HepG2 (cell line): ENCODE results near the gene FGFR4. TPM values are rescaled to one million over a fixed set of nuclear protein-coding genes. Genes with fewer than 3 reads are reported as not detected.

Source experiments
- AGO2 ChIP-seq: fragments of 200-400 bp; formaldehyde crosslinking; optimal IDR thresholded peaks from 2 replicates; pipeline ENCODE3; 2017; ENCODE audit warnings: mild to moderate bottlenecking, low read depth, low read length, moderate library complexity
- CENPBD1 ChIP-seq: sonication (generic); formaldehyde crosslinking; IDR thresholded peaks from 2 replicates; pipeline ENCODE4 v1.8.0; 2022; ENCODE audit warnings: missing genetic modification reagents, low read depth, mild to moderate bottlenecking, borderline replicate concordance
- DMAP1 ChIP-seq: IDR thresholded peaks from 2 replicates; pipeline ENCODE4 v1.6.1; 2016
- EED ChIP-seq: sonication (generic); formaldehyde crosslinking; IDR thresholded peaks from 2 replicates; pipeline ENCODE4 v1.5.0; 2020; ENCODE audit warnings: mild to moderate bottlenecking, missing genetic modification reagents
- ETS1 ChIP-seq: sonication (generic); formaldehyde crosslinking; IDR thresholded peaks from 2 replicates; pipeline ENCODE4 v1.4.0; 2020; ENCODE audit warnings: missing genetic modification reagents
- KAT7 ChIP-seq: IDR thresholded peaks from 2 replicates; pipeline ENCODE4 v1.6.1; 2018; ENCODE audit warnings: borderline replicate concordance, missing compliant biosample characterization
- KDM5B ChIP-seq: sonication (generic); formaldehyde crosslinking; IDR thresholded peaks from 2 replicates; pipeline ENCODE4 v1.4.0; 2020; ENCODE audit warnings: missing genetic modification reagents, mild to moderate bottlenecking, borderline replicate concordance
- MBNL3 ChIP-seq: fragments of 250-450 bp; sonication (Bioruptor Pico); conservative IDR thresholded peaks from 2 replicates; pipeline ENCODE4 v1.8.0; 2022; ENCODE audit warnings: mild to moderate bottlenecking, inconsistent platforms
- MEF2D ChIP-seq: sonication (generic); formaldehyde crosslinking; IDR thresholded peaks from 2 replicates; pipeline ENCODE4 v1.5.1; 2020; ENCODE audit warnings: mild to moderate bottlenecking, missing genetic modification reagents
- NFAT5 ChIP-seq: sonication (generic); formaldehyde crosslinking; IDR thresholded peaks from 2 replicates; pipeline ENCODE4 v1.4.0; 2020; ENCODE audit warnings: missing genetic modification reagents
- PAXIP1 ChIP-seq: sonication (generic); formaldehyde crosslinking; conservative IDR thresholded peaks from 2 replicates; pipeline ENCODE4 v1.4.0; 2020; ENCODE audit warnings: mild to moderate bottlenecking, missing genetic modification reagents, moderate library complexity
- RELA ChIP-seq: sonication (generic); formaldehyde crosslinking; IDR thresholded peaks from 2 replicates; pipeline ENCODE4 v1.4.0; 2020; ENCODE audit warnings: missing genetic modification reagents
- REXO4 ChIP-seq: sonication (generic); formaldehyde crosslinking; IDR thresholded peaks from 2 replicates; pipeline ENCODE4 v1.8.0; 2022; ENCODE audit warnings: missing genetic modification reagents, mild to moderate bottlenecking, borderline replicate concordance
- SAFB2 ChIP-seq: sonication (generic); formaldehyde crosslinking; IDR thresholded peaks from 2 replicates; pipeline ENCODE4 v1.5.1; 2020; ENCODE audit warnings: missing genetic modification reagents, low read depth, mild to moderate bottlenecking, borderline replicate concordance
- SPEN ChIP-seq: sonication (generic); formaldehyde crosslinking; IDR thresholded peaks from 2 replicates; pipeline ENCODE4 v1.5.1; 2020; ENCODE audit warnings: low read depth, mild to moderate bottlenecking, missing genetic modification reagents
- ZEB1 ChIP-seq: IDR thresholded peaks from 2 replicates; pipeline ENCODE4 v1.6.1; 2012; ENCODE audit warnings: mild to moderate bottlenecking, low read depth, inconsistent platforms; ENCODE audit not compliant: insufficient replicate concordance
- ZMYM4 ChIP-seq: sonication (generic); formaldehyde crosslinking; IDR thresholded peaks from 2 replicates; pipeline ENCODE4 v1.8.1; 2023; ENCODE audit warnings: mild to moderate bottlenecking, missing genetic modification reagents
- ZNF17 ChIP-seq: sonication (generic); formaldehyde crosslinking; IDR thresholded peaks from 2 replicates; pipeline ENCODE4 v1.5.0; 2020; ENCODE audit warnings: mild to moderate bottlenecking, missing genetic modification reagents
- ZSCAN29 ChIP-seq: sonication (generic); formaldehyde crosslinking; conservative IDR thresholded peaks from 2 replicates; pipeline ENCODE4 v1.4.0; 2020; ENCODE audit warnings: mild to moderate bottlenecking, missing genetic modification reagents
- polyA plus RNA-seq, 8 experiments: library from polyadenylated mRNA; depleted of rRNA in 3 of 8; stranded (reverse) in 7 of 8; unstranded in 1 of 8; fragments of >200 nt; fragmentation: Illumina TruSeq in 4 of 8; extraction: Trizol in 4 of 8; gene quantifications; 2 replicates each; pipeline versions ENCODE4 v1.2.1 to v1.2.3, GENCODE V29; 2011 to 2016; ENCODE audit warnings: low read depth in 4 of 8, missing spikeins in 1 of 8, mixed read lengths in 1 of 8; ENCODE audit not compliant: insufficient read depth in 1 of 8
- total RNA-seq, 5 experiments: library from RNA; depleted of rRNA; stranded (reverse); fragments of >200 nt; fragmentation: Illumina TruSeq; extraction: Trizol; gene quantifications; 2 replicates each; pipeline ENCODE4 v1.2.3, GENCODE V29; 2016; ENCODE audit warnings: low read depth in 1 of 5

Gene FGFR4
- total and polyA plus RNA-seq, 2 of the 13 experiments (the other 11 are each of a cell fraction or from before 2014, with no cell fraction given): 129 to 219 TPM

GRCh38 chr5:177086654-177087397 lies at the start of gene FGFR4 (continued):
- TF ChIP-seq NFAT5 (CRISPR knock-in tag): 0 out of 2 replicates have a peak, but pooled peaks have one; percentile 33
- TF ChIP-seq KDM5B (CRISPR knock-in tag): peak; percentile 95; the same call in 1 of the 2 replicates
- TF ChIP-seq EED (CRISPR knock-in tag): no peak; the same call in 1 of the 2 replicates
- no peak for TF ChIP-seq AGO2
- peak; percentile 7 for TF ChIP-seq ZEB1
- TF ChIP-seq ETS1 (CRISPR knock-in tag): no peak
- TF ChIP-seq PAXIP1 (CRISPR knock-in tag): peak; percentile 100
- TF ChIP-seq KAT7 (CRISPR knock-in tag): peak; percentile 94
- peak; percentile 84 for TF ChIP-seq DMAP1 (CRISPR knock-in tag)
- no peak for TF ChIP-seq ZSCAN29 (CRISPR knock-in tag)
- TF ChIP-seq ZNF17: no peak
- TF ChIP-seq RELA (CRISPR knock-in tag): peak; percentile 51; the same call in 1 of the 2 replicates
- peak; percentile 48; the same call in 1 of the 2 replicates for TF ChIP-seq MEF2D
- peak; percentile 81 for TF ChIP-seq ZMYM4
- peak; percentile 44; the same call in 1 of the 2 replicates for TF ChIP-seq SPEN (CRISPR knock-in tag)
- no peak for TF ChIP-seq MBNL3 (CRISPR knock-in tag)
- TF ChIP-seq CENPBD1 (CRISPR knock-in tag): no peak; the same call in 1 of the 2 replicates
- no peak for TF ChIP-seq REXO4 (CRISPR knock-in tag)
- peak; percentile 45; the same call in 1 of the 2 replicates for TF ChIP-seq SAFB2 (CRISPR knock-in tag)
